Cardiac fibroblast (primary cell): Measurements from ENCODE around the gene IFT27.

Source experiments
- DNase-seq, 2 donors: peaks; one replicate each; pipeline versions ENCODE4 v3.0.0 to v3.0.0-alpha.2; 2010; ENCODE audit warnings: low read depth in 2 of 2
- H3K4me3 ChIP-seq, 2 donors: replicated peaks in 1 of 2; 1 replicate in 1 of 2; 2 replicates in 1 of 2; pipeline ENCODE4 v1.5.1; 2011; ENCODE audit warnings: low read depth in 2 of 2, low read length in 2 of 2, mild to moderate bottlenecking in 2 of 2, moderate library complexity in 1 of 2
- TF ChIP-seq, protein P1 (sequence below): IDR thresholded peaks from one replicate; pipeline ENCODE4 v1.5.1; 2011; ENCODE audit warnings: low read depth, mild to moderate bottlenecking, low read length, inconsistent platforms

Gene IFT27

GRCh38 chr22:36817525-36817848, 41.6 kb upstream of the IFT27 start:
- no peak for DNase-seq
- H3K4me3 ChIP-seq = no peak overlapping the region
- TF ChIP-seq, protein P1, sequence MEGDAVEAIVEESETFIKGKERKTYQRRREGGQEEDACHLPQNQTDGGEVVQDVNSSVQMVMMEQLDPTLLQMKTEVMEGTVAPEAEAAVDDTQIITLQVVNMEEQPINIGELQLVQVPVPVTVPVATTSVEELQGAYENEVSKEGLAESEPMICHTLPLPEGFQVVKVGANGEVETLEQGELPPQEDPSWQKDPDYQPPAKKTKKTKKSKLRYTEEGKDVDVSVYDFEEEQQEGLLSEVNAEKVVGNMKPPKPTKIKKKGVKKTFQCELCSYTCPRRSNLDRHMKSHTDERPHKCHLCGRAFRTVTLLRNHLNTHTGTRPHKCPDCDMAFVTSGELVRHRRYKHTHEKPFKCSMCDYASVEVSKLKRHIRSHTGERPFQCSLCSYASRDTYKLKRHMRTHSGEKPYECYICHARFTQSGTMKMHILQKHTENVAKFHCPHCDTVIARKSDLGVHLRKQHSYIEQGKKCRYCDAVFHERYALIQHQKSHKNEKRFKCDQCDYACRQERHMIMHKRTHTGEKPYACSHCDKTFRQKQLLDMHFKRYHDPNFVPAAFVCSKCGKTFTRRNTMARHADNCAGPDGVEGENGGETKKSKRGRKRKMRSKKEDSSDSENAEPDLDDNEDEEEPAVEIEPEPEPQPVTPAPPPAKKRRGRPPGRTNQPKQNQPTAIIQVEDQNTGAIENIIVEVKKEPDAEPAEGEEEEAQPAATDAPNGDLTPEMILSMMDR = no peak

DNA sequence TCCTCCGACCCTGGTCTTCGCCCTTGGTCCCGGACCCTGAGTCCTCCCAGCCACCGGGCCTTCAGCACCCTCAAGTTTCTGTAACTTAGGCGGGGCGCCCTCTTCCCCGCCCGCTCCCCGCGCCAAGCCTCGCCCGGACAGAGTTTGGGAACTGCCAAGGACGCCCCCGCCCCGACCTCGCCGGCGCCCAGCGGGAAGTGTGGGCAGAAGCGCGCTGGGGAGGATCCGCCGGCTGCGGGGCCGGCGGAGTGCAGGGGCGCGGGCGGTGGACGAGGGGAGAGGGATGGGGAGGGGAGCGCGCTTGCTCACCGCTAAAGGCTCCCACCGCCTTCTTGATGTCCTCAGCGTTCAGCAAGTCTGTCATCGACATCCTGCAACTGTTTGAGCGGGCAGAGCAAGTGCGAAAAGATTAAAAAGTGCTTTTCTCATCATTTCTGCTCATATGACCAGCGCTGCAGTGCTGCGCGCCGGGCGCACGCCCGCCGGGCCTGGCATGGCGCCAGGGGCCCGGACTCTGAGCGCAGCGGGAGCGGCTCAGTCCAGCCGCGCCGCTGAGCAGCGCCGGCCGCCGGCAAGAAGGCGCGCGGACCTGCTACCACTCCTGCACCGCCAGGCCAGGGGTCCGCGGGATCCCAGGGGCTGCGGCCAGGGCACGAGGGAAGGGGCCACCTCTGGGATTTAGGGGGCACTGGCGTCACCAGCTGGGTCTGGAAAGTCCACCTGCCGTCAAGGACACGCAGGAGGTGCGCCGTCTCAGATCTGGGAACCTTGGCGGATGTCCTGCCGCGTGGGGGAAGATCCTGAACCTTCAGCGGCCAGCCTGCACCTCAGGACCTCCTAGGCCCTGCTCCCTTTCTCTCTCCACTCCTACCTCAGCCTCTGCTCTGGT, 41.0 kb upstream of the IFT27 start, which contains the start of gene PVALB:
TSS of gene PVALB (minus strand) at position 400 of the 889 bp plus-strand sequence. CDS start at position 370, 30 bp downstream.
- peak; percentile 22 to 46 for DNase-seq
- TF ChIP-seq, protein P1 = no peak
- no peak within 1 kb of the TSS for H3K4me3 ChIP-seq

- no peak overlapping the region for H3K4me3 ChIP-seq
- TF ChIP-seq, protein P1 = no peak
- DNase-seq = no peak
Observed at GRCh38 chr22:36816339-36816635, 40.4 kb upstream of the IFT27 start.

DNA sequence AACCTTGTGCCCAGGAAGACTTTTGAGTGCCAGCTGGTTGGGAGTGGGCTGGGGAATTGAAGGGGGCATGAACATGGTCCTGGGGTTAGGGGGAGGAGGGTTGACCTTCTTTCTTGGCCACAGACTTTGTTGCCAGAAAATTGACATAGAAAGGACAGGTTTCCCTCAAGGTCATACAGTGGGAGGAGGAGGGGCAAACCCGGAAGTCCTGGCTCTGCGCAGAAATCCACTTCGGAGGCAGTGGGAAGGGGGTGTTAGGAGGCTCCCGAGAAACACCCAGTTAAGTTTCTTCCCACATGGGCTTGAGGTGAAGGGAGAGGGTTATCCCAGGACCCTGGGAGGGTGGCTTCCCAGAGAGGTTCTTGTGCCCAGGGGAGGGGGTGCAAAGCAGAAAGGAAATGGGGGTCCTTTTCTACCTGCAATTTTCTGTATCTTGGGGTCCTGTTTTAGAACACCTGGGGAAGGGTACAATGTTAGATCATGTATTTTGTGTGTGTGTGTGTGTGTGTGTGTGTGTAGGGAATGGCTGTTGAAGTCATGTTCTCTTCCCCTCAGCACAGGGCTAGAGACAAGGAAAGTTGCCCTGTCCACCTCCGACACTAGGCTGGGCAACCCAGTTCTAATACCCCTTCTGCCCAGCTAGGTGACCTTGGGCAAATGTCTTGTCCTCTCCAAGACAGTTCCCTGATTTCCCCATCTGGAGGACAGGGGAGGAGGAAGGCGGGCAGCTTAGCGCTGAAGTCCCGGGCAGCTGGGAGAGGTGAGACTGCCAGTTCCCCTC, 39.8 kb upstream of the IFT27 start:
- DNase-seq = no peak
- TF ChIP-seq, protein P1 = no peak
- H3K4me3 ChIP-seq = no peak overlapping the region

- TF ChIP-seq, protein P1 = no peak
- no peak for DNase-seq
- H3K4me3 ChIP-seq = no peak overlapping the region
Observed at GRCh38 chr22:36814801-36815200, 38.9 kb upstream of the IFT27 start.

DNA sequence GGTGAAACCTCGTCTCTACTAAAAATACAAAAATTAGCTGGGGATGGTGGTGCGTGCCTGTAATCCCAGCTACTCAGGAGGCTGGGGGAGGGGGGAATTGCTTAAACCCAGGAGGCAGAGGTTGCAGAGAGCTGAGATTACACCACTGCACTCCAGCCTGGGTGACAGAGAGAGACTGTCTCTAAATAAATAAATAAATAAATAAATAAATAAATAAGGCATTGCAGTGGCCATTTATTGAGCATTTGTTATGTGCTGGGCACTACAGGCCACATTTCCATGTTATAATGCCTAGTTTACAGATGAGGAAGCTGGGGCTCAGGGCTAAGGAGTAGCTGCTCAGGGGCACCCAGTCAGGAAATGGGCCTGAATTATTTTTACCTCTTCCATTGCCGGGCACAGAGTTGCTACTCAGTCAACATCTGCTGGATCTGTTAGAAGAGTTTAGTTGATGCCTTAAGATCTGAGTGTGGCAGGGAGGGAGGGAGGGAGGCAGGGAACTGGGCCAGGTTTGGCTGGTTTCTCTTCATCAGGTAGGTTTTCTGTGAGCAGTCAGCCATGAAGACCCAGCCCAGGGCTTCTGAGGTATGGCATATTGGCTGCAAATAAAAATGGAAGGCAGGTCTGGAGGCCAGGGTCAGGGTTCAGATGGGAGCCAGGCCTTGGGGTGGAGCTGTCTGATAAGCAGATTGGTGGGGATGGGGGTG, 35.3 kb upstream of the IFT27 start:
- no peak for DNase-seq
- no peak overlapping the region for H3K4me3 ChIP-seq
- TF ChIP-seq, protein P1 = no peak
